HG02973 (cell line): Measurements from ENCODE around the gene SDHAF1.

Experiments used
- ATAC-seq: cut with Tn5 transposase; IDR thresholded peaks from one replicate; pipeline ENCODE4 v1.9.1; 2021; ENCODE audit warnings: moderate library complexity; ENCODE audit not compliant: unreplicated experiment

The SDHAF1 gene

GRCh38 chr19:35986664-35987570 is 8.1 kb upstream of the SDHAF1 start:
- ATAC-seq: no peak

GRCh38 chr19:35987571-35987896 is 7.5 kb upstream of the SDHAF1 start:
- ATAC-seq: no peak

GRCh38 chr19:35988824-35989223 is 6.2 kb upstream of the SDHAF1 start:
- ATAC-seq: no peak

- no peak for ATAC-seq
Measured at GRCh38 chr19:35990156-35990555, 4.8 kb upstream of the SDHAF1 start.

- no peak for ATAC-seq
Measured at GRCh38 chr19:35990771-35991730, 3.9 kb upstream of the SDHAF1 start.

GRCh38 chr19:35991731-35992450 is 3.1 kb upstream of the SDHAF1 start:
- ATAC-seq: no peak

GRCh38 chr19:35992907-35993765 is 1.9 kb upstream of the SDHAF1 start:
- no peak for ATAC-seq

- no peak for ATAC-seq
Measured at GRCh38 chr19:35993923-35994598, 927 bp upstream of the SDHAF1 start.

GRCh38 chr19:35996777-35997176 is 1.8 kb downstream of the SDHAF1 start:
- no peak for ATAC-seq

- no peak for ATAC-seq
Measured at GRCh38 chr19:36001605-36002004, 6.6 kb downstream of the SDHAF1 start.

GRCh38 chr19:36003284-36003683 is 8.3 kb downstream of the SDHAF1 start:
- ATAC-seq: no peak

- no peak for ATAC-seq
Measured at GRCh38 chr19:36006955-36007354, 12.0 kb downstream of the SDHAF1 start.

GRCh38 chr19:36008336-36008978 is 13.5 kb downstream of the SDHAF1 start, which contains the start of gene SYNE4:
Gene SYNE4, minus strand, starts transcription at chr19:36008813. Its CDS starts 132 bp downstream, at chr19:36008681.
- no peak for ATAC-seq

GRCh38 chr19:36009220-36009619 is 14.2 kb downstream of the SDHAF1 start:
- ATAC-seq: no peak

GRCh38 chr19:36009633-36010379 is 14.8 kb downstream of the SDHAF1 start:
- ATAC-seq: no peak

GRCh38 chr19:36010402-36010801 is 15.4 kb downstream of the SDHAF1 start:
- ATAC-seq: no peak

GRCh38 chr19:36013280-36014011 is 18.5 kb downstream of the SDHAF1 start:
- ATAC-seq: no peak
